Measurements from ENCODE around the gene POLE. TPM values are rescaled to one million over a fixed set of nuclear protein-coding genes. Genes with fewer than 3 reads are reported as not detected.

The POLE gene
- total RNA-seq, 1 experiment from 2014 or later, result 147 TPM

GRCh38 chr12:132625731-132626430, 61.3 kb downstream of the POLE start:
- Histone ChIP-seq H4K91ac (ENCODE audit: insufficient read length, low read depth, low read length) (no peak overlapping the region), H2AK5ac (ENCODE audit: insufficient read length, low read length) (no peak overlapping the region), H3K79me1 (ENCODE audit: insufficient read depth, low read depth, low read length, poor library complexity, severe bottlenecking) (no peaks in the 10 kb centered on the region), H3K4ac (ENCODE audit: low read depth, low read length) (no peak overlapping the region), H3T11ph (ENCODE audit: low read length) (no peak overlapping the region), H2BK20ac (ENCODE audit: low read depth, low read length, poor library complexity, severe bottlenecking) (no peak overlapping the region), H3K14ac (ENCODE audit: insufficient read depth, low read length) (no peak overlapping the region), H4K5ac (ENCODE audit: insufficient read length, low read depth, low read length) (no peak overlapping the region), H3K4me1 (ENCODE audit: insufficient read depth, low read length) (no peaks in the 10 kb centered on the region), H4K8ac (replicated peaks; ENCODE audit: insufficient read length, low read depth, low read length) (no peak overlapping the region), H3K23ac (ENCODE audit: insufficient read length, low read depth, low read length) (no peak overlapping the region), H2BK12ac (ENCODE audit: insufficient read length, low read depth, low read length) (no peak overlapping the region), H3K27ac (ENCODE audit: insufficient read length, low read depth, low read length) (no peak overlapping the region), H3K23me2 (ENCODE audit: insufficient read length, low read depth, low read length, poor library complexity, severe bottlenecking) (no peaks in the 10 kb centered on the region), H3K56ac (ENCODE audit: insufficient read length, low read depth, low read length) (no peak overlapping the region), H3K9ac (ENCODE audit: extremely low read depth, insufficient read length, low read length) (no peak overlapping the region), H3K9me3 (ENCODE audit: control insufficient read depth, low read depth, low read length) (no peaks in the 10 kb centered on the region), H2BK5ac (ENCODE audit: insufficient read length, low read length) (no peak overlapping the region), H3K27me3 (ENCODE audit: insufficient read depth, low read length) (no peaks in the 10 kb centered on the region), H2AFZ (ENCODE audit: low read length) (no peak overlapping the region), H4K20me1 (ENCODE audit: control insufficient read depth, insufficient read depth, insufficient read length) (no peaks in the 10 kb centered on the region), H2BK15ac (ENCODE audit: low read depth, low read length) (no peak overlapping the region), H2BK120ac (ENCODE audit: low read depth, low read length, poor library complexity, severe bottlenecking) (no peak overlapping the region), H3K4me2 (ENCODE audit: insufficient read depth, insufficient read length, low read length) (no peak overlapping the region), H3K18ac (ENCODE audit: insufficient read length, low read depth, low read length) (no peak overlapping the region), H3K79me2 (ENCODE audit: insufficient read depth, low read length) (no peaks in the 10 kb centered on the region)
- no CpG with 5 or more reads among the region's 24 CpGs for WGBS (ENCODE audit: extremely low coverage, insufficient read length, low lambda C conversion rate)
- Mint-ChIP-seq H3K4me3 (no peak overlapping the region), H3K36me3 (ENCODE audit: insufficient read depth in 1 of 3, low read depth in 3 of 3) (peaks cover 30 to 67% (median 46%) of the 10 kb centered on the region in 3 experiments; a peak in 6 of 7 replicates), H3K9me3 (no peaks in the 10 kb centered on the region), H3K4me1 (peaks cover 2 to 8% of the 10 kb centered on the region in 2 experiments; a peak in 1 of 4 replicates), H3K27me3 (ENCODE audit: low read depth) (peaks cover 6% of the 10 kb centered on the region), H3K27ac (no peak overlapping the region)
- DNase-seq, result no peak
- no peak for TF ChIP-seq CTCF (conservative IDR thresholded peaks at IDR 0.05)

All from H9 (cell line).